Stimulated activated CD8-positive, alpha-beta memory T cell treated with anti-CD3 and anti-CD28 coated beads, Interleukin-15, amount 100 ng/mL, for 1 hour (primary cell): Measurements from ENCODE around the gene IL1RN.

Experiments
- DNase-seq: peaks from one replicate; pipeline ENCODE4 v3.0.0-alpha.2; 2020; ENCODE audit warnings: low read depth

IL1RN gene

DNA sequence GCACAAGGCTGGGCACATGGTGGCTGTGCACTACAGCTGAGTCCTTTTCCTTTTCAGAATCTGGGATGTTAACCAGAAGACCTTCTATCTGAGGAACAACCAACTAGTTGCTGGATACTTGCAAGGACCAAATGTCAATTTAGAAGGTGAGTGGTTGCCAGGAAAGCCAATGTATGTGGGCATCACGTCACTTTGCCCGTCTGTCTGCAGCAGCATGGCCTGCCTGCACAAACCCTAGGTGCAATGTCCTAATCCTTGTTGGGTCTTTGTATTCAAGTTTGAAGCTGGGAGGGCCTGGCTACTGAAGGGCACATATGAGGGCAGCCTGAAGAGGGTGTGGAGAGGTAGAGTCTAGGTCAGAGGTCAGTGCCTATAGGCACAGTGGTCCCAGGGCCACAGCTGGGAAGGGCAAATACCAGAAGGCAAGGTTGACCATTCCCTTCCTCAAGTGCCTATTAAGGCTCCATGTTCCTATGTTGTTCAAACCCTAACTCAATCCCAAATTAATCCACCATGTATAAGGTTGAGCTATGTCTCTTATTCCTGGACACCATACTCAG lies 2.2 kb downstream of the IL1RN start:
- no peak for DNase-seq

DNA sequence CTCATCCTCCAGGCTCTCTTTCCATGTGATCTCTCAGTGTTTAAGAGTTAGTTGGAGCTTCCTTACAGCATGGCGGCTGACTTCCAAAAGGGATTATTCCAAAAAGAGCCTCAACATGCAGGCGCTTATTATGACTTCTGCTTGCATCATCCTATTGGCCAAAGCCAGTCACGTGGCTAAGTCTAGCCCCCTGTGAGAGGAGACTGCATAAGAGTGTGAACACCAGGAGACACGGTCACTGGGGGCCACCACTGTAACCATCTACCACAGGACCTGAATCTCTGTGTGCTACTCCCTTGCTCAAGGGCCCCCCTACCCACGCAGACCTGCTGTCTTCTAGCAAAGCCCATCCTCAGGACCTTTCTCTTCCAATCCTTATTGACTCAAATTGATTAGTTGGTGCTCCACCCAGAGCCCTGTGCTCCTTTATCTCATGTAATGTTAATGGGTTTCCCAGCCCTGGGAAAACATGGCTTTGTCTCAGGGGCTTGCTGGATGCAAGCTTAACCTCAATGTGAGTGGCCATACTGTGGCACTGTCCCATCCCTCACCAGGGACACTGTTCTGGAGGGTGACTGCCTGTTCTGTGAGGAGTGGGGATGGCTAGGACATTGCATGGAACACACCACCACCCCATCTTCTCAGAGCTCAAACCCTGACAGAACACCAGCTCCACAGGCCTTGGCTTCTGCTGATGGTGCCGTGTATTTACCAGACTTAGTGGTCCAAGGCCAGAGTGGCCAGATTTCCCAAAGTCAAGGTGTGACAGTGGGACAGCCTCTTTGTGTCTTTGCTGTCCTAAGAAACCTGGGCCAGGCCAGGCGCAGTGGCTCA lies 4.2 kb downstream of the IL1RN start:
- no peak for DNase-seq

DNA sequence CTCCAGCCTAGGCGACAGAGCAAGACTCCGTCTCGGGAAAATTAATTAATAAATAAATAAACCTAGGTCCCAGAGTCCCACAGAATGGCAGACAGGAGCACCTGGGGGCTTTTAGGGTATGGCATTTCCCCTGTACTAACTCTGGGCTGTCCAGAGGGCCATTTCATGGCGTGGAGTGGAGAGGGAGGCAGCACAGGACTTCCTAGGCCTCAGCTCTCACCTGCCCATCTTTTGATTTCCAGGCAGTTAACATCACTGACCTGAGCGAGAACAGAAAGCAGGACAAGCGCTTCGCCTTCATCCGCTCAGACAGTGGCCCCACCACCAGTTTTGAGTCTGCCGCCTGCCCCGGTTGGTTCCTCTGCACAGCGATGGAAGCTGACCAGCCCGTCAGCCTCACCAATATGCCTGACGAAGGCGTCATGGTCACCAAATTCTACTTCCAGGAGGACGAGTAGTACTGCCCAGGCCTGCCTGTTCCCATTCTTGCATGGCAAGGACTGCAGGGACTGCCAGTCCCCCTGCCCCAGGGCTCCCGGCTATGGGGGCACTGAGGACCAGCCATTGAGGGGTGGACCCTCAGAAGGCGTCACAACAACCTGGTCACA lies 5.1 kb downstream of the IL1RN start:
- DNase-seq, result no peak

DNA sequence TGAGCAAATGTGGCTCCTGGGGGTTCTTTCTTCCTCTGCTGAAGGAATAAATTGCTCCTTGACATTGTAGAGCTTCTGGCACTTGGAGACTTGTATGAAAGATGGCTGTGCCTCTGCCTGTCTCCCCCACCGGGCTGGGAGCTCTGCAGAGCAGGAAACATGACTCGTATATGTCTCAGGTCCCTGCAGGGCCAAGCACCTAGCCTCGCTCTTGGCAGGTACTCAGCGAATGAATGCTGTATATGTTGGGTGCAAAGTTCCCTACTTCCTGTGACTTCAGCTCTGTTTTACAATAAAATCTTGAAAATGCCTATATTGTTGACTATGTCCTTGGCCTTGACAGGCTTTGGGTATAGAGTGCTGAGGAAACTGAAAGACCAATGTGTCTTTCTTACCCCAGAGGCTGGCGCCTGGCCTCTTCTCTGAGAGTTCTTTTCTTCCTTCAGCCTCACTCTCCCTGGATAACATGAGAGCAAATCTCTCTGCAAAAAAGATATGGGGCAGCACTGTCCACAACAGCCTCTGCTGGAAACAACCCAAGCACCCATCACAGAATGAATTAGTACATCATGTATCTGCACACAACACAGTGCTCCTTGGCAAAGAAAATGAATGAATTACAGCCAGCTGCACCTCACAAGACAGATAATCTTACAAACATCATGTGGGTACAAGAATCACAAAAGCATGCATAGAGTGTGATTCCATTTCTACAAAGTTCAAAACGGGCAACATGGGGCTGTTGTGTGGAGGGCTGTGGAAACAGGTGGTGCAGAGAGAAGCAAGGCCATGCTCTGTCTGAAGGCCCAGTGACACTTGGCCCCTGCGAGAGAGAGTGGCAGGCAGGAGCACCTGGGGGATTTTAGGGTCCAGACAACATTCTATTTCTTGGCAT lies 6.6 kb downstream of the IL1RN start:
- DNase-seq, result no peak

DNA sequence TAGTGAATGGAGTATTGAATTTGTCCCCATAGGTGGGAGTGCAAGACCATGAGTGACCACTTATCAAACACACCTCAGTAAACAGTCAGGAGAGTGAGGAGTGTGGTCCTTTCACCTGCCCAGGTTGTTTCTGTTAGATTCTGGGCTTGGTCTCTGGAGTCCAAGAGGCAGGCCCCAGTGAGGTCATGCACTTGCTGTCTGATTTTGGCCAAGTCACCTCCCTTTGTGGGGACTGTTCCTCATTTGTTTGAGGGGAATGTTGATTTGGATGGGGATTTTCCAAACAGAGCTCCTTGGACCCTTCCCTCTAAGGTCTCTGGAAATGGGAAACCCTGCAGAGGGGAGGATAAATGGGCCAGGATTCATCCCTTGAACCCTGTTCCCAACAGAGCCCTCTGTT lies 7.3 kb downstream of the IL1RN start:
- no peak for DNase-seq

DNA sequence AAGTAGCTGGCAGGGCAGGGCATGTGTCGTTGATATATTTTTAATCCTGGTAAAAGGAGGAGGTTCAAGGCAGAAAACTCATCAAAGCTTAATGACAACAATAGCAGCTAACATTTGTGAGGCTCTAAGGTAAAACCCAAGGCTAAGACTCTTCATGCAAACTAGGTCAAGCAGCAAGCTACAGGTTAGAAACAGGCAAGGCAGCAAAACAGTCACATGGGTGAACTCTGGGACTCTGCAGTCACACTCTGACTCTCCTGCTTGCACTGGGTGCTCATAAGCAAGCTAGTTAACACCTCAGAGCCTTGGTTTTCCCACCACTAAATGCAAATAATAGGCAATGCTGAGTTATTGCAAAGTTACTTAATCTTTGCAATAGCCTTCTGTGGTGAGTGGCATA lies 7.9 kb downstream of the IL1RN start:
- no peak for DNase-seq

DNA sequence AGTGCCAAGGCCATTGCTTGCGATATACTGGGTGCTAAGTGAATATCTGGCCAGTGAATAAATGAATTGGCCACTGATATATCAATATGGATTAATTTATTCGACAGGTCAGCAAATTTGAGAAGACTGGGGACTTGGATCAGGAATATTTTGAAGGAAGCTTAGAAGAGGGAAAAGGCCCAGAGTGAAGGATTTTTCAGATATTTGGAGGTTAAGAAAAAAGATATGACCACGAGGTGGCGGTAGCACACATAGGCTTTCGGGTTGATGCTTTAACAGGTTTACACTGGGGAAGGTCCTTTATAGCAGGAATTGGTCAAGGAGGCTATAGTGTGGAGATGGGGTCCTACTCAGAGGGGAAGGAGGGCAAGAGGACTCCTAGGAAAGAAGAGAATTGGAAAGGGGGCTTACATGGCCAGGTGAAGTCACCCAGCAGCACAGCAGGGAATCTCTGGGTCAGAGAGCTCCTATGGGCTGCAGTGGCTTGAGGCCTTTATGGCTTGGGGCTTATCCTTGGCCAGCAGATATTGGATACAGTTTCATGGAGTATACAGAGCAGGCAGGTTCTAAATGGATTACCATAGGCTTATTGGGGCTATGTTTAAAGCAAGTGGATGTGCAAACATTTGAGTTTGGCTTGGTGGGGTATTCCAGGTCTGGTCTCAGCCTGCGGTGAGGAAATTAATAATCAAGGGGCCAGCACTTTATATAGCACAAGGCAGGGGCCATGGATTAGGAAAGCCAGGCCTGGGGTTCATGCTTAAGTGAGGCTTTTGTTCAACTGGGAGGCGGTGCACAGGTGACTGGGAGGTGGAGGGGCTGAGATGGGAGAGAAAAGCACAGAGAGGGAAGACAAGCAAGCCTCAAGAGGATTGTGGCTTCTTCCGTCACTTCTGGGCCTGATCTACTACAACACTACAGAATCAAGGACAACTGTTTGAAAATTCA lies 9.7 kb downstream of the IL1RN start:
- DNase-seq, result peak; percentile 15

DNA sequence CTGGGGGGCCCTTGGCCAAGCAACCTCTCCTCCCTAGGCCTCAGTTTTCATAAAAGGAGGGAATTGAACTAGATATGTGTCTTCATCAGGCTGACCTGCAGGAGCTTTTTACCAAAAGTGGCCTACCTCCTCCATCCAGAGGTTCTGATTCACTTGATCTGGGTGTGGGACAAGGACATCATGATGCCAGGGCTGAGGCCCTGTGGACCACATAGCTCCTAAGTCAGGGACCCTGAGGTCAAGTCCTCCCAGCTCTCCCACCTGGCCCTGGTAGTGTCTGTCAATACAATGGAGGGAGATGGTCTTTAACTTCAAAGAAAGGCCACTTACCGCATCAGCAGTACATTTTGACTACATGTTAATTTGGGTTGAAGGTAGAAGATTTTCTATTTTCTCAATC lies 10.4 kb downstream of the IL1RN start:
- DNase-seq, result no peak

DNA sequence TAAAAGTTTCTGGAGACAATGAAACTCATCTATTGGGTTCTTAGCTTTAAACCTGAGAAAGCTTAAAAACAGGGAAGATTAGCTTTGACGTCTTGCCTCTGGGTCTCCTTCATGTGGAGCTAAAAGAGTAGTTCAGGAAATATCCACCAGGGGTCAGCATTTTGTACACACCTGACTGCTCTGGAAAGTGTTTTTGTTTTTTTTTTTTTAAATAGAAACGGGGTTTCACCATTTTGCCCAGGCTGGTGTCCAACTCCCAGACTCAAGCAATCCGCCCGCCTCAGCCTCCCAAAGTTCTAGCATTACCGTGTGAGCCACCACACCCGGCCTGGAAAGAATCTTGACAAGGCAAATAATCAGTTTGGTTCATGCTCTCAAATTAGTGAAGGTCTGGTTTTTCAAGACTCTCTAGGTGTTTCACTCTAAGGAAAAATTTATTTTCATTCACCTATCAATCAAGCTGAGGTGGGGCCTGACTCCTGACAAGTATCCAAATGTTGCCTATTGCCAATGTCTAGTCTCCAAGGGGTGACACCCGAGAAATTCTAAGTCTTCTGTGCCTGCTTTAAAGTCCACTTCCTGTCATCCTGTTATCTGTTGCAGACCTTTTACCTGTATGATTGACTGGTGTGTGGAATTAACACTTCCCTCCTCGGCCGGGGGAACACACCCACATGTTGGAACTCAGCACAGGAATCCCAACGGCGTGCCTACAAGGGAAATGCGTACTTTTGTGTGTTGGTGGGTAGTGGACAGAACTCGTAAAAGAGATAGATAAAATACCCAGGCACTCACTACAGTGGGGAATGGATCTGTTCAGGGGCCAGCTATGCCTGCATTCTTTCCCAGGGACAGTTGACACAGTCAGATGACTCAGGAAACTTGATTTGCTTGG lies 11.3 kb downstream of the IL1RN start:
- DNase-seq, result peak; percentile 29

DNA sequence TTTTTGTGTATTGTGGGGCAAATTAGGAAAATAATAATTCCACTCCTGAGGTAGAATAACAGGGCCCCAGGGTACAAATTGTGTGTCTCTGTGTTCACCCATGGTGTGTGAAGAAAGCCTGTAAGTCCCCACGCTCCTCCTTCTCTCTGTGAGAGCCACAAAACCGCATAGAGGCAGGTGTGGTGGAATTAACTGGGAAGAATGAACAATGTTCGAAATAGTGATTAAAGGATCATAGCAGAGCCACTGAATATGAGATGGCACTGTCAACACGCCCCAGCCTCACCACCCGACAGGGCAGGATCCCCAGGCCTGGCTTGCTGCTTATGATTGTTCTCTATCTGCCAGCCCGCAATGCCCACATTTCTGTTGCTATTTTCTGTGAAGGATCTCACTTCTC lies 14.1 kb downstream of the IL1RN start:
- no peak for DNase-seq

DNA sequence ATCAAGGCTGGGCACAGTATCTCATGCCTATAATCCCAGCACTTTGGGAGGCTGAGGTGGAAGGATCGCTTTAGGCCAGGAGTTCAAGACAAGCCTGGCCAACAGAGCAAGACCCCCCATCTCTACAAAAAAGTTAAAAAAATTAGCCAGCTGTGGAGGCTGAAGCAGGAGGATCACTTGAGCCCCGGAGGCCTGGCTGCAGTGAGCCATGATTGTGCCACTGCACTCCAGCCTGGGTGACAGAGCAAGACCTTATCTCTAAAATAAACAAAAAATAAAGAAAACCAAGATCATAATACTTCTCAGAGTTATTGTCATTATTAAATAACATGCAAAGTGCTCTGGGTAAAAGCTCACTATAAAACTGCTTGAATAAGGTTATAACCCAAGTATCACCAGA lies 14.9 kb downstream of the IL1RN start:
- no peak for DNase-seq

DNA sequence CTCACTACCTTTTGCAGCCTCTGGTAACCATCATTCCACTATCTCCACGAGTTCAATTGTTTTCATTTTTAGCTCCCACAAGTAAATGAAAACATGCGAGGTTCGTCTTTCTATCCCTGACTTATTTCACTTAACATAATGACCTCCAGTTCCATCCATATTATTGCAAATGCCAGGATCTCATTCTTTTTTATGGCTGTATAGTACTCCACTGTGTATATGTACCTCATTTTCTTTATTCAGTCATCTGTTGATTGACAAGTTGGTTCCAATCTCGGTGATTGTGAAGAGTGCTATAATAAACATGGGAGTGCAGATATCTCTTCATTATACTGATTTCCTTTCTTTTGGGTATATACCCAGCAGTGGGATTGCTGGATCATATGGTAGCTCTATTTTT lies 16.9 kb downstream of the IL1RN start:
- no peak for DNase-seq

DNA sequence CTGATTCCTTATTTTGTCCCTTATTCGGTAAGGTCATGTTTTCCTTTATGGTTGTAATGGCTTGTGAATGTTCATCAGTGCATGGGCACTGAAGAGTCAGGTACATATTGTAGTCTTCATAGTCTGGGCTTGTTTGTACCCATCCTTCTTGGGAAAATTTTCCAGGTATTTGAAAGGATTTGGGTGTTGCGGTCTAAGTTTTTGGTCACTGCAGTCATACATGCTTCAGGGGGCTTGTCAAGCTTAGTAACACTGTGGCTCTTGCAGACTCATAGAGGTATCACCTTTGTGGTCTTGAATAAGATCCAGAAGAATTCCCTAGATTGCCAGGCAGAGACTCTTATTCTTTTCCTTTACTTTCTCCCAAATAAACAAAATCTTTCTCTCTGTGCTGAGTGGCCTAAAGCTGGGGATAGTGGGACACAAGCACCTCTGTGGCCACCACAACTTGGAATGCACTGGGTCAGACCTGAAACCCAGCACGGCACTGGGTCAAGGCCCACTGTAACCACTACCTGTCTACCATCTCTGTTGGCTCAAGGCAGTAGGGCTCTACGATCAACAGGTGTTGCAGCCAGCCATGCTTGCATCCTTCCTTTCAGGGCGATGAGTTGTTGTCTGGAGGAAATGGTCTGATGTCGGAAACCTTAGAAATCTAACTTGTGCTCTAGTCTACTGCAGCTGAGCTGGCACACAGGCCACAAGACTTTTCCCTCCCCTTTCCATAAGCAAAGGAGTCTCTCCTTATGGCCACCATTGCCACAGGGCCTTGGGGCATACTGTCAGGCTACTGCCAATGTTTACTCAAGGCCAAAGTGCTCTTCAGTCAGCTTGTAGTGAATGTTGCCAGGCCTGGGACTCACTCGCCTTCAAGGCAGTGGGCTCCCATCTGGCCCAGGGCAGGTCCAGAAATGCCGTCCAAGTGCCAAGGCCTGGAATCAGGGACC lies 21.5 kb downstream of the IL1RN start:
- DNase-seq, result no peak

DNA sequence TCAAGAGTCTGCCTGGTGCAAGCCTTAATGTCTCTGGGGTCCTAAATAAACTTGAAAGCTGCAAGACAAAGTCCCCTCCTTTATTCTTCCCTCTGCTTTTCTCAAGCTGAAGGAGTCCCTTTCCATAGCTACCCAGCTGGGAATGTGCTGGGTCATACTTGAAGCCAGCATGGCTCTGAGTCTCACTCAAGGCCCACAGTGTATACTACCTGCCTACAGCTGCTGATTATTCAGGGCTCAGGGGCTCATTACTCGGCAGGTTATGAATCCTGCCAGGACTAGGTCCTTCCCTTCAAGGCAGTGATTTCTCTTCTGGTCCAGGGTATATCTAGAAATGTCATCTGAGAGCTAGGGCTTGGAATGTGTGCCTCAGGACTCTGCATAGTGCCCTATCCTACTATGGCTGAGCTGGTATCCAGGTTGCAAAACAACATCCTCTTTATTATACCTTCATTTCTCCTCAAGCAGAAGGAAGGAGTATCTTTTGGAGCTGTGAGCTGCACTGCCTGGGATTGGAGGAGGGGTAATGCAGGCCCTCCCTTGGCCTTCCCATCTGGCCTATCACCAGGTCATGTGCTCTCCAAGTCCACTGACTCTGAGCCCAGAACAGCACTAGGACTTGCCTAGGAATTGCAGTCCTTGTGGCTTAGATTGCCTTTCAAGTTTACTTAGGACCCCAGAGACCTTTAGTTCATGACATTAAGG lies 22.3 kb downstream of the IL1RN start:
- no peak for DNase-seq

DNA sequence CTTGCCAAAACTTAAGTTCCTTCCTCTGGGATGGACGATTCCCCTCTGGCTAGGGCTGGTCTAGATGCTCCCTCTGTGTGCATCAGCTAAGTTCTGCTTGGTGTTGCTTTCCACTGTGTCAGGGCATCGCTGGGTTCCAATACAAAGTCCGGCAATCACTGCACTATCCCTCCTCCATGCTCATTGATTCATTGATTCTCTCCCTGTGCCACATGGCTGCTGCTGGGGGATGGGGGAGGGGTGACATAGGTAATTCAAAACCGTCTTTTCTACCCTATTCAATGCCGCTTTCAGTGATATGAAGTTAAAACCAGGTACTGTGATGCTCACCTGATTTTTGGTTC lies 22.8 kb downstream of the IL1RN start:
- DNase-seq, result no peak

DNA sequence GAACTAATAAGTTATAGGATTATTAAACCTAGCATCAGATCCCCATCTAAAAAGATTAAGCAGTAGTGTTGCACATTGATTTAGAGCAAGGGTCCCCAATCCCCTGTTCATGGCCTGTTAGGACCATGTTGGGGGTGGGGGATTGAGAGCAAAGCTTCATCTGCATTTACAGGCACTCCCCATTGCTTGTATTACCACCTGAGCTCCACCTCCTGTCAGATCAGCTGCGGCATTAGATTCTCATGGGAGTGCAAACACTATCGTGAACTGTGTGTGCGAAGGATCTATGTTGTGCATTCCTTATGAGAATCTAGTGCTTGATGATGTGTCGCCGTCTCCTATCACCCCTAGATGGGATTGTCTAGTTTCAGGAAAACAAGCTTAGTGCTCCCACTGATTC lies 27.9 kb downstream of the IL1RN start:
- DNase-seq, result no peak

DNA sequence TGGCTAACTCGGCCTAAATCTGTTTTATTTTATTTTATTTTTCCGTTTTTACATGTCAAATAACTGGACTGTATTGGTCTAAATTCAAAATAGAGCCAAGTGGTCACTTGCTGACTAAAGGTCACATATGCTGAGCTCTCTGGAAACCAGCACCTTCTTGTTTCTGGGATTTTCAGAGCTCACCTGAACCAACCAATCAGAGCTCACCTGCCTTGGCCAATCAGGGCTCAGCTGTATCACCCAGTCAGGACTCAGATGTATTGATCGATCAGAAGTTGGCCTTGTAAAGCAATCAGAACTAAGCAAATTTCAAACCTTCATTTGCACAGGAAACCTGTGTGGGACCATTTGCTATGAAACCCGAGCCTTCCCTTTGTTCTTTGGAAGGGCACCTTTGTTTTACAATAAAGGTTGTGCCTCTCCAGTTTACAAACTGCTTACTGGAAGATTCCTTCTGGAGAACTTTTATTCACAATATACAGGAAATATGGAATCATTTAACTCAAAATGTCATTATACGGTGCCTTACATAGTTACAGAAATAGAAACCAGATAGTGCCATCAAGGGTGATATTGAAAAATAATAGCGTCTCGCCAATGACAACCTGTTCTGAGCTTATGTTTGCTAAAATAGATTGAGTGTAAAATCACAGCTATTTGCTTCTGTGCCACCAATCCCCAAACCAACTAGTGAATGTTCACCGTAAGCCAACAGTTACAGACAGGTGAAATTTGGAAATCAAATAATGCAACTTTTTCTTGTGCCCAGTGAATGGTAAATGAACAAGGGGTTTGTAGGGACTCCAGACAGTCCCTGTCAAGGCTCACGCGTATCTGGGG lies 29.1 kb downstream of the IL1RN start:
- DNase-seq, result no peak
